Measurements from ENCODE around the gene IFNB1. TPM values are rescaled to one million over a fixed set of nuclear protein-coding genes. Genes with fewer than 3 reads are reported as not detected.
A peak's percentile ranks its signal among the peaks of the same experiment; 100 is the strongest.

The IFNB1 gene

GRCh38 chr9:21027295-21027694, 50.4 kb downstream of the IFNB1 start:
- Histone ChIP-seq H3K79me1 (replicated peaks; ENCODE audit: low read length, poor library complexity, severe bottlenecking) (peaks cover 4% of the 10 kb centered on the region), H3K27ac (ENCODE audit: low read length, poor library complexity, severe bottlenecking) (peak overlapping the region; percentile 59), H3K14ac (ENCODE audit: low read length in 2 of 2) (no peak overlapping the region), H2BK12ac (ENCODE audit: low read length in 2 of 2) (no peak overlapping the region), H3K9ac (ENCODE audit: low read length) (no peak overlapping the region), H3K27me3 (ENCODE audit: control insufficient read depth in 1 of 2, insufficient read depth in 1 of 2, low read length in 2 of 2) (no peaks in the 10 kb centered on the region), H2BK5ac (ENCODE audit: low read depth, low read length, poor library complexity, severe bottlenecking) (no peak overlapping the region), H3K4me2 (ENCODE audit: low read length, poor library complexity, severe bottlenecking) (no peak overlapping the region), H3K18ac (ENCODE audit: low read depth in 1 of 2, low read length in 2 of 2) (no peak overlapping the region), H2BK120ac (ENCODE audit: low read depth, low read length) (no peak overlapping the region), H2AFZ (ENCODE audit: low read depth, low read length) (no peak overlapping the region), H4K8ac (ENCODE audit: low read length) (no peak overlapping the region), H3K4ac (ENCODE audit: low read depth in 1 of 2, low read length in 2 of 2) (no peak overlapping the region), H3K4me1 (ENCODE audit: control insufficient read depth, insufficient read depth, low read depth, low read length) (peaks cover 9% of the 10 kb centered on the region), H3K23ac (ENCODE audit: low read length in 2 of 2) (no peak overlapping the region), H4K91ac (ENCODE audit: low read length) (no peak overlapping the region), H3K4me3 (ENCODE audit: insufficient read depth in 1 of 2, low read depth in 1 of 2, low read length in 2 of 2) (no peak overlapping the region), H3K36me3 (ENCODE audit: control insufficient read depth in 1 of 2, insufficient read depth in 2 of 2, low read depth in 1 of 2, low read length in 2 of 2) (peaks cover 0 to 4% of the 10 kb centered on the region in 2 experiments), H3K9me3 (ENCODE audit: control insufficient read depth, low read length) (no peaks in the 10 kb centered on the region), H2BK15ac (ENCODE audit: low read depth, poor library complexity, severe bottlenecking) (no peak overlapping the region), H2AK5ac (ENCODE audit: low read length, severe bottlenecking) (no peak overlapping the region)
- DNase-seq = peak; percentile 21
- WGBS = 0% methylated on average over 2 of the region's 4 CpGs

Small RNA genes lying within 50 kb of the gene (small RNA-seq; reads per million reads assigned to genes)
- not detected for gene IFNWP4 (ENCODE audit: low read depth)
